SK-N-SH treated with all-trans-retinoic acid at 6 μM for 48 hours (cell line): ENCODE measurements around the gene RAB40A.

Experiments used
- ARNTL ChIP-seq: fragments of 450-650 bp; formaldehyde crosslinking; IDR thresholded peaks from 2 replicates; pipeline ENCODE4 v1.5.0; 2020; ENCODE audit warnings: low read depth, mild to moderate bottlenecking, moderate library complexity, borderline replicate concordance
- CSDC2 ChIP-seq: fragments of 250-450 bp; sonication (Bioruptor Pico); IDR thresholded peaks from 2 replicates; pipeline ENCODE4 v1.5.0; 2020; ENCODE audit warnings: mild to moderate bottlenecking, moderate library complexity
- GLIS3 ChIP-seq: fragments of 250-450 bp; sonication (Bioruptor Pico); IDR thresholded peaks from 2 replicates; pipeline ENCODE4 v1.5.0; 2020; ENCODE audit warnings: mild to moderate bottlenecking, moderate library complexity
- ISL1 ChIP-seq: fragments of 250-450 bp; sonication (Bioruptor Pico); IDR thresholded peaks from 2 replicates; pipeline ENCODE4 v2.1.2; 2022; ENCODE audit warnings: mild to moderate bottlenecking, moderate library complexity
- PATZ1 ChIP-seq: fragments of 250-450 bp; sonication (Bioruptor Pico); IDR thresholded peaks from 2 replicates; pipeline ENCODE4 v1.8.0; 2020; ENCODE audit warnings: mild to moderate bottlenecking, moderate library complexity, borderline replicate concordance
- POU6F1 ChIP-seq: fragments of 250-450 bp; sonication (Bioruptor Pico); IDR thresholded peaks from 2 replicates; pipeline ENCODE4 v1.8.0; 2021; ENCODE audit warnings: low read depth, mild to moderate bottlenecking, moderate library complexity, borderline replicate concordance
- PPARA ChIP-seq: fragments of 250-450 bp; sonication (Bioruptor Pico); IDR thresholded peaks from 2 replicates; pipeline ENCODE4 v1.5.0; 2020; ENCODE audit warnings: mild to moderate bottlenecking, borderline replicate concordance
- ZFP30 ChIP-seq: fragments of 450-650 bp; formaldehyde crosslinking; IDR thresholded peaks from 2 replicates; pipeline ENCODE4 v1.5.0; 2022; ENCODE audit warnings: mild to moderate bottlenecking, moderate library complexity
- ZNF565 ChIP-seq: fragments of 450-650 bp; formaldehyde crosslinking; conservative IDR thresholded peaks from 2 replicates; pipeline ENCODE4 v1.5.0; 2020; ENCODE audit warnings: low read depth, mild to moderate bottlenecking, moderate library complexity
- ZNF70 ChIP-seq: fragments of 450-650 bp; formaldehyde crosslinking; IDR thresholded peaks from 2 replicates; pipeline ENCODE4 v1.5.0; 2020; ENCODE audit warnings: mild to moderate bottlenecking, moderate library complexity
- TF ChIP-seq, protein P1 (sequence below): fragments of 250-450 bp; sonication (Bioruptor Pico); IDR thresholded peaks from 2 replicates; pipeline ENCODE4 v1.5.1; 2020; ENCODE audit warnings: low read depth, mild to moderate bottlenecking, moderate library complexity
- TF ChIP-seq, protein P2 (sequence below): fragments of 250-450 bp; sonication (Bioruptor Pico); IDR thresholded peaks from 2 replicates; pipeline ENCODE4 v1.5.1; 2021; ENCODE audit warnings: mild to moderate bottlenecking, moderate library complexity

GRCh38 chrX:103503853-103504207 is 15.5 kb downstream of the RAB40A start:
- TF ChIP-seq CSDC2 (CRISPR knock-in tag) (no peak), PATZ1 (CRISPR knock-in tag) (no peak), ARNTL (no peak), GLIS3 (CRISPR knock-in tag) (no peak), ZNF70 (no peak), POU6F1 (CRISPR knock-in tag) (no peak), ZFP30 (no peak), ZNF565 (CRISPR knock-in tag) (no peak), PPARA (CRISPR knock-in tag) (no peak), ISL1 (no peak)
- TF ChIP-seq, protein P1, sequence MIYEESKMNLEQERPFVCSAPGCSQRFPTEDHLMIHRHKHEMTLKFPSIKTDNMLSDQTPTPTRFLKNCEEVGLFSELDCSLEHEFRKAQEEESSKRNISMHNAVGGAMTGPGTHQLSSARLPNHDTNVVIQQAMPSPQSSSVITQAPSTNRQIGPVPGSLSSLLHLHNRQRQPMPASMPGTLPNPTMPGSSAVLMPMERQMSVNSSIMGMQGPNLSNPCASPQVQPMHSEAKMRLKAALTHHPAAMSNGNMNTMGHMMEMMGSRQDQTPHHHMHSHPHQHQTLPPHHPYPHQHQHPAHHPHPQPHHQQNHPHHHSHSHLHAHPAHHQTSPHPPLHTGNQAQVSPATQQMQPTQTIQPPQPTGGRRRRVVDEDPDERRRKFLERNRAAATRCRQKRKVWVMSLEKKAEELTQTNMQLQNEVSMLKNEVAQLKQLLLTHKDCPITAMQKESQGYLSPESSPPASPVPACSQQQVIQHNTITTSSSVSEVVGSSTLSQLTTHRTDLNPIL (CRISPR knock-in tag): no peak
- TF ChIP-seq, protein P2, sequence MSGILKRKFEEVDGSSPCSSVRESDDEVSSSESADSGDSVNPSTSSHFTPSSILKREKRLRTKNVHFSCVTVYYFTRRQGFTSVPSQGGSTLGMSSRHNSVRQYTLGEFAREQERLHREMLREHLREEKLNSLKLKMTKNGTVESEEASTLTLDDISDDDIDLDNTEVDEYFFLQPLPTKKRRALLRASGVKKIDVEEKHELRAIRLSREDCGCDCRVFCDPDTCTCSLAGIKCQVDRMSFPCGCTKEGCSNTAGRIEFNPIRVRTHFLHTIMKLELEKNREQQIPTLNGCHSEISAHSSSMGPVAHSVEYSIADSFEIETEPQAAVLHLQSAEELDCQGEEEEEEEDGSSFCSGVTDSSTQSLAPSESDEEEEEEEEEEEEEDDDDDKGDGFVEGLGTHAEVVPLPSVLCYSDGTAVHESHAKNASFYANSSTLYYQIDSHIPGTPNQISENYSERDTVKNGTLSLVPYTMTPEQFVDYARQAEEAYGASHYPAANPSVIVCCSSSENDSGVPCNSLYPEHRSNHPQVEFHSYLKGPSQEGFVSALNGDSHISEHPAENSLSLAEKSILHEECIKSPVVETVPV (CRISPR knock-in tag): no peak
